Psoas muscle (tissue), 8 donors: Measurements from ENCODE around the gene MAP1LC3B. TPM values are rescaled to one million over a fixed set of nuclear protein-coding genes. Genes with fewer than 3 reads are reported as not detected.
A peak's percentile ranks its signal among the peaks of the same experiment; 100 is the strongest.

ENCODE experiments used
- ATAC-seq, 4 donors: fragments of 200-7000 bp; cut with Tn5 transposase; one replicate each; pipeline ENCODE4 v1.9.1; 2020; ENCODE audit warnings: moderate library complexity in 3 of 4, mild to moderate bottlenecking in 2 of 4
- DNase-seq, 2 donors: peaks; one replicate each; pipeline ENCODE4 v3.0.0-alpha.2; 2020
- H3K27ac ChIP-seq: fragments of 200-600 bp; one replicate; pipeline ENCODE4 v1.8.0; 2022
- H3K27me3 ChIP-seq, 3 donors: fragments of 200-600 bp in 1 of 3; one replicate each; pipeline versions ENCODE4 v1.6.1 to v1.8.0; 2013 to 2022; ENCODE audit warnings: low read length in 2 of 3, mild to moderate bottlenecking in 2 of 3, moderate library complexity in 1 of 3; ENCODE audit not compliant: insufficient read depth in 3 of 3
- H3K36me3 ChIP-seq, 2 donors: fragments of 200-600 bp in 1 of 2; one replicate each; pipeline versions ENCODE4 v1.6.1 to v1.8.0; 2013 to 2022; ENCODE audit warnings: low read depth in 1 of 2, mild to moderate bottlenecking in 1 of 2, moderate library complexity in 1 of 2; ENCODE audit not compliant: insufficient read depth in 1 of 2
- H3K4me1 ChIP-seq: fragments of 200-600 bp; one replicate; pipeline ENCODE4 v1.8.0; 2022
- H3K4me3 ChIP-seq: fragments of 200-600 bp; one replicate; pipeline ENCODE4 v1.8.0; 2022; ENCODE audit warnings: mild to moderate bottlenecking
- H3K9me3 ChIP-seq: fragments of 200-600 bp; one replicate; pipeline ENCODE4 v1.8.0; 2022
- WGBS, 3 donors: extraction: QIAGEN DNeasy Blood & Tissue Kit; methylation state at CpG; one replicate each; pipeline versions ENCODE4 v1.1.6 to v1.1.7; 2013; 5-methylcytosine and 5-hydroxymethylcytosine counted together
- intact Hi-C, 2 donors: fragments of 100-400 bp; cut with DNase I; formaldehyde crosslinking; loops; one replicate each; pipeline versions ENCODE4 v1.11.0 to v1.14.2; 2022
- polyA plus RNA-seq, 3 donors: library from polyadenylated mRNA; stranded (reverse); fragments of 200-250 nt; gene quantifications; one replicate each; pipeline ENCODE4 v1.2.3, GENCODE V29; 2013
- total RNA-seq, 4 donors: library from RNA; stranded (reverse); fragmentation: NEBNext Ultra II Directional in 2 of 4; extraction: Animal tissue kit (Norgen Biotek cat#: 25700) in 2 of 4; gene quantifications; one replicate each; pipeline versions ENCODE4 v1.2.1 to v1.2.4, GENCODE V29; 2021 to 2023
- TF ChIP-seq, protein P1 (sequence below): fragments of 200-600 bp; IDR thresholded peaks from one replicate; pipeline ENCODE4 v1.8.0; 2022; ENCODE audit warnings: antibody characterized with exemption
- donor health status: healthy with polysubstance abuse.
- donor health status: DM: no; HTN: no; CAD: no; lungs with moderate emphysema.
- donor health status: Bipolar disorder and iron deficiency.
- donor health status: healthy.
- donor health status: DM: yes; HTN: yes; CAD: no.
- donor health status: DM: no; HTN: no; CAD: no.
- donor health status: DM: no; HTN: no; CAD: no.
- donor health status: DM: yes; HTN: yes; CAD: no.

Gene MAP1LC3B
- total and polyA plus RNA-seq, 7 donors = 114 to 189 (median 158) TPM

DNA sequence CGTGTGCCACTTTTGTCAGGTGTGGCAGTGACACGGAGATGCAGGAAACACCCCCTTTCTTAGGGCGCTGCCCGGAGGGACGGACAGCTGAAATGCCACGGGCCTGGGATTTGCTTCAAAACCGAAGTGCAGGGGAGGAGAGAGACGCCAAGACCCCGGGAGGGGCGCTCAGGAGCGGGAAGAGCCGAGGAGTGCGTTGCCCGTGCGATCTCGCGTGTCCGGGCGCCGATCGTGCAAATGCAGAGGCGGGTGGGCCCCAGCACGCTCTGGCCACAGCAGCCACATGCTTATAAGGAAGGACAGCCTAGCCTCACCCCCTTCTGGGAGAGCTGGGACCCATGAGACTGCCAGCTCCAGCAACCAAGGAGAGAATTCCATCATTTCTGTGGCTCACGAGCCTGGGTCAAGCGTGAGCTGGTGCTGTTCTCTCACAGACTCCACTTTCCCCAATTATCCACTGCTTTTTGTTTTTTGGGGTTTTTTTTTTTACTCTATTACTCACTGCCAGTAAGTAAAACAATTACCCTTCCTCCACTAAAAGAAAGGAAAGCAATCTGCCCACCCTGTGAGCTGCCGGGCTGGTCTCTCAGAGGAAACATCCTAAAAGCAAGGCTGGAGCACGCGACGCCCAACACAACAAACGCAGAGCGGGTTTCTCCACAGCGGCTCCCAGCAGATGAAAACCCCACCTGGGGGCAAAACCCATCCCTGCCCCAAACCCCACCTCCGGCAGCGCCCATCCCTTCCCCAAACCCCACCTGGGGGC is 47.8 kb upstream of the MAP1LC3B start:
- TF ChIP-seq, protein P1, sequence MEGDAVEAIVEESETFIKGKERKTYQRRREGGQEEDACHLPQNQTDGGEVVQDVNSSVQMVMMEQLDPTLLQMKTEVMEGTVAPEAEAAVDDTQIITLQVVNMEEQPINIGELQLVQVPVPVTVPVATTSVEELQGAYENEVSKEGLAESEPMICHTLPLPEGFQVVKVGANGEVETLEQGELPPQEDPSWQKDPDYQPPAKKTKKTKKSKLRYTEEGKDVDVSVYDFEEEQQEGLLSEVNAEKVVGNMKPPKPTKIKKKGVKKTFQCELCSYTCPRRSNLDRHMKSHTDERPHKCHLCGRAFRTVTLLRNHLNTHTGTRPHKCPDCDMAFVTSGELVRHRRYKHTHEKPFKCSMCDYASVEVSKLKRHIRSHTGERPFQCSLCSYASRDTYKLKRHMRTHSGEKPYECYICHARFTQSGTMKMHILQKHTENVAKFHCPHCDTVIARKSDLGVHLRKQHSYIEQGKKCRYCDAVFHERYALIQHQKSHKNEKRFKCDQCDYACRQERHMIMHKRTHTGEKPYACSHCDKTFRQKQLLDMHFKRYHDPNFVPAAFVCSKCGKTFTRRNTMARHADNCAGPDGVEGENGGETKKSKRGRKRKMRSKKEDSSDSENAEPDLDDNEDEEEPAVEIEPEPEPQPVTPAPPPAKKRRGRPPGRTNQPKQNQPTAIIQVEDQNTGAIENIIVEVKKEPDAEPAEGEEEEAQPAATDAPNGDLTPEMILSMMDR = no peak
- WGBS, 3 donors = 79 to 87% (median 84%) methylated on average over 31 to 34 of the region's 34 CpGs
- DNase-seq (no peak), ATAC-seq (no peak)
- no peak overlapping the region for H3K4me3 ChIP-seq
- peaks cover 4 to 79% of the 10 kb centered on the region in 2 donors for H3K36me3 ChIP-seq
- H3K4me1 ChIP-seq = no peaks in the 10 kb centered on the region
- intact Hi-C loops = no loop called here
- H3K9me3 ChIP-seq = no peaks in the 10 kb centered on the region
- H3K27ac ChIP-seq = no peak overlapping the region
- H3K27me3 ChIP-seq = no peaks in the 10 kb centered on the region

GRCh38 chr16:87344931-87345631 is 47.1 kb upstream of the MAP1LC3B start:
- intact Hi-C loops = no loop called here
- H3K27ac ChIP-seq = no peak overlapping the region
- no peaks in the 10 kb centered on the region for H3K4me1 ChIP-seq
- DNase-seq = no peak
- peaks cover 4 to 74% of the 10 kb centered on the region in 2 donors for H3K36me3 ChIP-seq
- TF ChIP-seq, protein P1 = no peak
- WGBS, 3 donors = 70 to 86% (median 74%) methylated on average over 17 of the region's 17 CpGs
- H3K9me3 ChIP-seq = no peaks in the 10 kb centered on the region
- ATAC-seq = peak in 1 of 4 donors; percentile 27
- H3K27me3 ChIP-seq = no peaks in the 10 kb centered on the region
- H3K4me3 ChIP-seq = no peak overlapping the region

DNA sequence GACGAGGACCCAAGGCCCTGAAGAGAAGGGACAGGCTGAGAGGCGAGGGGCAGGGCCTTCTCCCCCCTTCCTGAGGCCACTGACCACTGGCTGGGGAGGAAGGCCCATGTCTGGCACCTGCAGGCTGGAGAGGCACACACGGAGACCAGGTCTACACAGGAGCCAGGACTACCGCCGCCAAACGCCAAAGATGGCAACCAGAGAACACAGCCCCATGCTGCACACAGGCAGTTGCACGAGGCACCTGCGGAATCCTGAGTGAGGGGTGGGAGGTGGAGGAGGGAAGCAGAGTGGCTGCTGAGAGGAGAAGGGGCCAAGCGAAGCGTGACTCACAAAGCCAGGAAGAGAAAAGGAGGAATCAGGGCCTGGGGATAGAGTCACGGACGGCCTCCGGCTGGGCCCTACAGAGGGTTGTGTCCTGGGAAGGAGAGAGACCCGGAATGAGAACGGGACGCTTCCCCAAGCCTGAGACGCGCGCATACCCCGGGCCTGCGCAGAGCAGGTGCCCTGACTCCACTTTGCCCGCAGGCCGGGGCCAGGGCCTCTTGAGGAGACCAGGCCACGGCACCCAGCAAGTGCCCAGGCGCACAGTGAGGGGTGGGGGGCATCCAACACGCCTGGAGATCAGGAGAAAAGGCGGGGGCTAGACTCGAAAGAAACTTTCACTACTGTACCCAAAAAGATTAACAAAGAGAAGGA is 46.3 kb upstream of the MAP1LC3B start:
- no peaks in the 10 kb centered on the region for H3K9me3 ChIP-seq
- no peak overlapping the region for H3K4me3 ChIP-seq
- 91 to 94% (median 94%) methylated on average over 28 of the region's 28 CpGs for WGBS, 3 donors
- H3K36me3 ChIP-seq = peaks cover 4 to 67% of the 10 kb centered on the region in 2 donors
- H3K27me3 ChIP-seq = no peaks in the 10 kb centered on the region
- no peak for ATAC-seq
- TF ChIP-seq, protein P1 = no peak
- H3K27ac ChIP-seq = no peak overlapping the region
- intact Hi-C loops = no loop called here
- no peak for DNase-seq
- peaks cover 7% of the 10 kb centered on the region for H3K4me1 ChIP-seq

DNA sequence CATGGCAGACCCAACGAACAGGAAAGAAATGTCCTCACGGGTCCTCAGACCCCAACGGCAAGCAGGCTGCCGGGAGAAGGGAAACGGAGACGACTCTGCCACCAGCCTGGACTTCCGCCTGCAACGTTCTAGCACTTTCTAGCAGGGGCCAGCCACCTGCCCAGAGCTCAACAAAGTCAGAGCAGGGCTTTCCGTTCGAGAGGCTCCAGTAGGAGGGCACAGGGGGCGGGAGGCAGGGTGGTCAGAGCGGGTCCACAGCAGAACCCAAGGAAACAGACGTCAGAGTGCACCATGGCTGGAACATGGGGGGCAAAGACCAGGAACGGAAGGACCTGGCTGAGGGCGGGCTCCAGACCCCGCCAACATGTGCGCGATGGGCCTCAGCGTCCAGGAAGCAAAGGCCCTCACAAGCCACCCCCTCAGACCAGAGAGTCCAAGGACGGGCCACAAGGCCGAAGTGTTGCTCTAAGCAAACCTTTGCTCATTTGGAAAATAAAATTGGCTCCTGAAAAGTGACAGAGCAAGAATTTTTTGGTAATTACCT is 45.5 kb upstream of the MAP1LC3B start:
- Histone ChIP-seq H3K4me1 (peaks cover 14% of the 10 kb centered on the region), H3K27ac (no peak overlapping the region), H3K27me3 (no peaks in the 10 kb centered on the region), H3K36me3 (peaks cover 4 to 61% of the 10 kb centered on the region in 2 donors), H3K9me3 (no peaks in the 10 kb centered on the region), H3K4me3 (no peak overlapping the region)
- WGBS, 3 donors = 92 to 95% (median 93%) methylated on average over 21 of the region's 21 CpGs
- TF ChIP-seq, protein P1 = no peak
- ATAC-seq = no peak
- intact Hi-C loops = no loop called here
- DNase-seq = no peak
